HG02798 (cell line): ENCODE measurements around the gene TRIM66.

Experiments used
- ATAC-seq: cut with Tn5 transposase; IDR thresholded peaks from one replicate; pipeline ENCODE4 v1.9.1; 2021; ENCODE audit warnings: mild to moderate bottlenecking; ENCODE audit not compliant: unreplicated experiment, poor library complexity

The TRIM66 gene

DNA sequence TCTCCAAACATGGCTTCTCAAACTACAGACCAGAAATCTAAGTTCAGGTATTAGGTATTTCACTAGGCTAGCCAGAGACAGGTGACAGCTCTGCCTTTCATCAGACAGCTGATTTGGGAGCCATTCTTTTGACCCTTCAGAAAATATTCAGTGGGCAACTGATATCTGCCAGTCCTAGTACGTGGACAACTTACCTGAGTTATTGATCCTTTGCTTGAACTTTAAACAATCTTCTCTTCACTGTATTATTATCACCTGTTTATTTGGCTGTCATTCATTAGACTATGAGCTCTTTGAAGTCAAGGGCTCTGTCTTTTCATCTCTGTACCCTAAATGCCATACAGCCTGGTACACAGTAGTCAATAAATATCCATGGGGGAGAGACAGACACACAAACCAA is 17.2 kb downstream of the TRIM66 start:
- ATAC-seq, result no peak

GRCh38 chr11:8661001-8661795 is 21.3 kb downstream of the TRIM66 start:
- no peak for ATAC-seq

GRCh38 chr11:8658321-8659057 is 24.0 kb downstream of the TRIM66 start:
- ATAC-seq, result no peak

DNA sequence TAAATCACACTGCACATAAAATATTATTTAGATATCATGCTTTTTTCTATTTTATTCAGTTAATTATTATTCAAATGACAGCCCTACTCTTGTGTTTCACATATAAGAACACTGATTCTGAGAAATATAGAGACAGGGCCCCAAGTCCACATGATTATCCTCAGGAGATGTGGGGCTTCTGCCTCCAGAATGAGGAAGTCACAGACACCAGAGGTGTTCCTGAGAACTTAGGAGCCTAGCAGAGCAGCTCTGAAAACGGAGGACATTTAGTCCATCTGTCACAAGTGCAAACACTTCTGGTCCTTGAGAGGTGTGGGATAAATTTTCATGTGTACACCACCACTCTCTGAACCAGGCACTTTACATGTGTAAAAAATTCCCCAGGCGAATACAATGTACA is 26.2 kb downstream of the TRIM66 start:
- no peak for ATAC-seq

GRCh38 chr11:8654503-8654902 is 28.0 kb downstream of the TRIM66 start:
- ATAC-seq, result no peak

- no peak for ATAC-seq
These were observed 30.3 kb downstream of the TRIM66 start for GRCh38 chr11:8652140-8652539.

GRCh38 chr11:8650401-8650990 is 32.0 kb downstream of the TRIM66 start:
- ATAC-seq, result no peak

- no peak for ATAC-seq
These were observed 33.1 kb downstream of the TRIM66 start for GRCh38 chr11:8649361-8649760.

DNA sequence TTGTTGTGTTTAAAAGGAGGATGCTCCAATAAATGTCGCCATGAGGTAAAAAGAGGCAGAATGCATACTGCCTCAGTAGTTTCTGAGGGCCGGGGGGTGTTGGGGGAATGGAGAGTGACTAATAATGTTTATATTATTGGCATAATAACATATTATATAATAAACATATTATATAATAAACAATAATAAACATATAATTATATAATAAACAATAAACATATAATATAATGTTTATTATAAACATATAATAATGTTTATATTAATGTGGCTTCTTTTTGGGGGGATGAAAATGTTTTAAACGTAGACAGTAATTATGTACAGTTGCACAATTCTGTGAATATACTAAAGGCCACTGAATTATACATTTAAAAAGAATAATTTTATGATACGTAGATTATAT is 35.6 kb downstream of the TRIM66 start:
- no peak for ATAC-seq

- no peak for ATAC-seq
These were observed 40.1 kb downstream of the TRIM66 start for GRCh38 chr11:8642196-8642841.

- no peak for ATAC-seq
These were observed 41.1 kb downstream of the TRIM66 start for GRCh38 chr11:8641332-8641731.

DNA sequence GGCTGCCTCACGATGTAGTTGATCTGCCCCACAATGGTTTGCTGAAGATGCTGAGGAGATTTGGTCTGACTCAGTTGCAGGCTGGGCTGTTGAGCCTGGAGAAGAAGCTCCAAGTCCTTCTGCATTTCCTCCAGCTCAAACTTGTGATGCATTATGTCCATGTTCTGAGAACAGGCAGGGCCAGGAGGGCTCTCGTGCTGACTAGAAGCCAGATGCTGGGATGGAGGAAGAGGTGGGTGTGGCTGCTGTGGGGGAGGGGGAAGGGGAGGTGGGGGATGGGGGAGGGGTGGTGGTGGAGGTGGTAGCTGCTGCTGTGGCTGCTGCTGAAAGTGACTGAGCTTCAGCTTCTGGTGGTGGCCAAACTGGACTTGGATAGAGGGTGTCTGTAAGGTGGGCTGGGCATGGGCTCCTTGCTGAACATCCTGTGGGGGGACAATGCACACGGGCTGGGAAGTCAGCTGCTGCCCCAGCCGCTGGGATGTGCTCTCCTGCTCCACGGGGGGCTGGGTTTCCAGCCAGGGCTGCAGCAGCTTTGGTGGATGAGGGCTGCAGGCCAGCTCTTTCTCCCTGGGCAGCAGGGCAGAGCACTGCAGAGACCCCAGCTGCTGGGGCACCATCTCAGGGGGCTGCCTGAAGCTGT is 42.1 kb downstream of the TRIM66 start:
- no peak for ATAC-seq

GRCh38 chr11:8639655-8640054 is 42.8 kb downstream of the TRIM66 start:
- no peak for ATAC-seq

DNA sequence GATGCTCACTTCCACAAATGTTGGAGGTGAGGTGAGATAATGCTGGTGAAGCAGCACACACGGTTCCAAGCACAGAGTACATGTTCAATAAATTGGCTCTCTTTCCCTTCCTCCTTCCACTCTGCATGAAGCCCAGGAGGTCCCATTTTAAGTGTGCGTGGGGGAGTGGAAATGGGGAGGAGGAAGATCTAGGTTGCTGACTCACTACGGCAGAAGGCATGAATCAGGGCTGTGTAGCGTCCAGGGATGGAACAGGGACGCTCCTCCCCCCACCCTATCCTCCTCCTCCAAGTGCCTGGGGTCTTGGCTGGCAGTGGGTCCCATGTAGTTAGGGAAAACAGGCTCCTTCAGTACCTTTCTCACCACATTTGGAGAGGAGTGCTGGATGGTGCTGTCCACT is 44.2 kb downstream of the TRIM66 start:
- no peak for ATAC-seq

GRCh38 chr11:8636127-8636526 is 46.3 kb downstream of the TRIM66 start:
- ATAC-seq, result no peak

- ATAC-seq, result no peak
These were observed 48.0 kb downstream of the TRIM66 start for GRCh38 chr11:8634498-8634897.

DNA sequence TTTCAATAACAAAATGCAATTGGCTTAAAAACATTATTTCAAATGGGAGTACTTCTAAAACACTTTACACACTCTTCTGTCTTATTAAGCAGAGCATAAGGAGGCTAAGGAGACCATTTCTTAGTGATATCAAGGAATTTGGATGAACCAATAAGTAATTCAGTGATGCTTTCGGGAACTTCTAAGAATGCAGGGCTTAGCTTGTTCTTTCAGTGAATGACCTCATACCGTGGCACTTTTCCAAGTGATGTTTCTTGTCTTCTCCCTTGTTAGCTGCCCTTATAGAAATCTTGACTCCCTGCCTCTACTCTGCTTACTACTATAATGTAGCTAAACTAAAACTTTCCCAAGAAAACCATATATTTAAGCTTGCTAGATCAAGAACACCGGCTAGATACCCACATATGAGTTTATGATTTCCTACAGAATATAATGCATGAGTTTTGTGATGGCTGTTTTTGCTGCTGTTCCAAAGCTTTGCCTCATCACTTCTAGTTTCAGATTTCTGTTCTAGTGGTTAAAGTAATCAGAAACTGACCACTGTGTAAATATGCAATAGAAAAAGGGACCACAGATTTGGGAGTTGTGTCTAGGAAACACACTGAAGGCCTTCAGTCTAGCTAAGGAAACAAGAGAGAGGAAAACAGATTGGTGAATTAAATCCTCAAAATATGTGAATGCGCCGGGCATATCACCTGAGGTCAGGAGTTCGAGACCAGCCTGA is 50.9 kb downstream of the TRIM66 start:
- ATAC-seq, result no peak

- ATAC-seq, result no peak
These were observed 57.8 kb downstream of the TRIM66 start for GRCh38 chr11:8624698-8625097.

DNA sequence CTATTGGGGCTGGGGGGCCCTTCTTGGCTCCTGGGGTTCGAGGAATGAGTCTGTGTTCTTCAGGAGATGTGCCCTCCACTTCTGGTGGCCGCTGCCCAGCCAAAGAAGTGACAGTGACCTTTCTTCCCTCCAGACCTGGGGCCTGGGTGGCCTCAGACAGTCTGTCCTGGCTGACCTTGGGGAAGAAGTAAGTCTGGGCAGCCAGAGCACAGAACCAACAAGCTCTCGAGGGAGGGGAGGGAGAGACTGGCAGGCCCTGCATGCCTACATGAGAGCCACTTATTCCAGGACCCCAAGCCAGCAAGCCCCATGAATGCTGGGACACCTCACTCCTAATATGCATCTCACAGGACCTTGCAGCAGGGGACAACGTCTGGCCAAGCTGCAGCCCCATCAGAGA is 61.3 kb downstream of the TRIM66 start:
- ATAC-seq, result no peak

DNA sequence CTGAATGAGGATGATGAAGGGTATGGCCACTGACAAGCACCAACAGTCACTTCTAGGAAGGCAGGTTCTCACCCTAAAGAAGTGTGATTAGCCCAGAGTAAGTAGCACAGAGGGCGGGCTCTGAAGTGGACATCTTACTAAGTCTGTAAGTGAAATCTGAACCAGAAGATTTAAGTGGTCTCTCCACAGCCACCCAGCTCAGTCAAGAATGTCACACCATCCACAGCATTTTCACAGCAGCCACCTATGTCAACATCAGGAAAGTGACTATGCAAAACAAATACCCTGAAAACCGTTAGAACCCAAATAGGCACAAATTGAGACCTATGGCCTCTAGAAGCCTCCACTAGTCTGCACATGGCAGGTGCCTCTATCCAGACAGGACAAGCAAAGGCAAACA is 65.4 kb downstream of the TRIM66 start:
- ATAC-seq, result no peak
